Effector memory CD8-positive, alpha-beta T cell (primary cell): Measurements from ENCODE around the gene ITGAX.

Experiments used
- ATAC-seq: fragments of 150-1000 bp; cut with Tn5 transposase; replicated peaks from 2 replicates; pipeline ENCODE4 v1.10.0; 2021; ENCODE audit warnings: mild to moderate bottlenecking, moderate library complexity
- DNase-seq, 3 experiments: peaks; one replicate each; pipeline ENCODE4 v3.0.0; 2021
- H3K27ac Mint-ChIP-seq, 2 donors: one replicate each; pipeline ENCODE4 v1.8.0; 2022; ENCODE audit warnings: mild to moderate bottlenecking in 2 of 2, mixed read lengths in 2 of 2, moderate library complexity in 2 of 2
- H3K27me3 Mint-ChIP-seq, 2 donors: one replicate each; pipeline ENCODE4 v1.8.0; 2022; ENCODE audit warnings: mixed read lengths in 2 of 2
- H3K36me3 Mint-ChIP-seq: one replicate; pipeline ENCODE4 v1.8.0; 2022; ENCODE audit warnings: mild to moderate bottlenecking, moderate library complexity, mixed read lengths; ENCODE audit not compliant: insufficient read depth
- H3K4me1 Mint-ChIP-seq, 2 donors: one replicate each; pipeline ENCODE4 v1.8.0; 2022; ENCODE audit warnings: low read depth in 2 of 2, mixed read lengths in 2 of 2
- H3K4me3 Mint-ChIP-seq, 2 donors: one replicate each; pipeline ENCODE4 v1.8.0; 2022; ENCODE audit warnings: mild to moderate bottlenecking in 2 of 2, mixed read lengths in 2 of 2, moderate library complexity in 2 of 2
- H3K9me3 Mint-ChIP-seq, 2 donors: one replicate each; pipeline ENCODE4 v1.8.0; 2022; ENCODE audit warnings: mixed read lengths in 2 of 2

Gene ITGAX

DNA sequence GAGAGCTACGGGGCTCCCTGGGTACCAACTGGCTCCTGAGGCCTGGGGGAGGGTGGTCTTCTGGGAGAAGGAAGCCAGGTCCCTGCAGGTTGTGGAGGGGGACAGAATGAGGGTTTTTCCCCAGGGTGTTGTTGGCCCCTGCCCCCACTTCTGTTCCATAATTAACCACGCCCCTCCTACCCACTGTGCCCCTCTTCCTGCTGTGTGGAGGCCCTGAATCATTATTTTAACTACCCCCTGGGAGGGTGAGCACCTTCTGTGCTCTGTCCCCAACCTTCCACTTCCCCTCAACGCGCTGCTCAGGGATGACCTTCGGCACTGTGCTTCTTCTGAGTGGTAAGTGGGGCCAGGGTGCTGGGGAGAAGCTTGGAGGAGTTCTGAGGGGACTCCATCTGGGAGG lies 38.1 kb downstream of the ITGAX start, which contains the start of gene ITGAD:
ITGAD (plus strand) TSS at position 280 of the 400 bp plus-strand sequence; CDS start at position 306, 26 bp downstream.
- Mint-ChIP-seq H3K4me1 (peaks cover 0 to 6% of the 10 kb centered on the region in 2 donors), H3K27ac (peak within 1 kb of the TSS in 1 of 2 donors; percentile 44), H3K36me3 (peaks cover 4% of the 10 kb centered on the region), H3K9me3 (no peaks in the 10 kb centered on the region), H3K4me3 (no peak within 1 kb of the TSS), H3K27me3 (peaks cover 0 to 18% of the 10 kb centered on the region in 2 donors)
- no peak for DNase-seq
- no peak for ATAC-seq

DNA sequence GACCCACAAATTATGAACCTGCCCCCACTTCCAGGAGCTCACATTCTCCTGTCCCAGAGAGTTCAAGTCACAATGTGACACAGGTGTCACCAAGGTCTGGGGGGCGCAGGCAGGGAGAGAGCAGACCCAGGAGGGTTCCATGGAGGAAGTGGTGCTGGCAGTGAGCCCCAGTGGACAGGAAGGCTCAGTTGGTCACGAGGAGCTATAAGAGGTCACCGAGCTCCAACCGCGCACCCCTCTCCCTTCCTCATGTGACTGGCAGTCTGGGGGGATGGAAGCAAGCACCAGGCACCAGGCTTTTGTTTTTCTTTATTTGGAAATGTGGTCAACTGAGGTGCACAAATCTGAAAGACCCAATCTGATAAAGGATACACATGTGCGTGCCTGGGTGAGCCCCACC lies 40.7 kb downstream of the ITGAX start:
- H3K27me3 Mint-ChIP-seq = peaks cover 0 to 10% of the 10 kb centered on the region in 2 donors
- no peak overlapping the region for H3K27ac Mint-ChIP-seq
- ATAC-seq (no peak), DNase-seq (no peak)
- H3K4me3 Mint-ChIP-seq = no peak overlapping the region
- H3K4me1 Mint-ChIP-seq = peaks cover 17 to 23% of the 10 kb centered on the region in 2 donors
- H3K9me3 Mint-ChIP-seq = peaks cover 3 to 12% of the 10 kb centered on the region in 2 donors
- H3K36me3 Mint-ChIP-seq = no peaks in the 10 kb centered on the region

DNA sequence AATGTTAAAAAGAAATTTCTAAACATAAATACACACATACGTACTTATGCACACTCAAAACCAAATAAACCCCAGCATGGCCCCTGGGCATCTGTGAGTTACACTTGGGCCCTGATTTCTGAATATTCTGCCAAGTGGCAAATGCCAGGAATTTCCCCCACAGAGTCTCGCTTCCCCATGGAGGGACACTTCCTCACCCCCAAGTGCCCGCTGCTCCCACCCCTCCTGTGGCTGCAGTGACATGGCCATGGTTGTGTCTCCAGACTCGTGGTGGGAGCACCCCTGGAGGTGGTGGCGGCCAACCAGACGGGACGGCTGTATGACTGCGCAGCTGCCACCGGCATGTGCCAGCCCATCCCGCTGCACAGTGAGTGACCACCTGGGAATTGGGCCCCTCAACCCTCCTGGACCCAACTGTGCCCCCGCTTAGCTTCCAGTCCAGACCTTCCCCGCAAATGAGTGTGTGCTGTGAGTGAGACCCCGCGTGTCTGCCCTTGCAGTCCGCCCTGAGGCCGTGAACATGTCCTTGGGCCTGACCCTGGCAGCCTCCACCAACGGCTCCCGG lies 42.2 kb downstream of the ITGAX start:
- Mint-ChIP-seq H3K4me1 (peaks cover 27 to 32% of the 10 kb centered on the region in 2 donors), H3K9me3 (peaks cover 3 to 12% of the 10 kb centered on the region in 2 donors), H3K27me3 (peaks cover 0 to 10% of the 10 kb centered on the region in 2 donors), H3K36me3 (no peaks in the 10 kb centered on the region), H3K27ac (no peak overlapping the region), H3K4me3 (no peak overlapping the region)
- DNase-seq (no peak), ATAC-seq (no peak)

DNA sequence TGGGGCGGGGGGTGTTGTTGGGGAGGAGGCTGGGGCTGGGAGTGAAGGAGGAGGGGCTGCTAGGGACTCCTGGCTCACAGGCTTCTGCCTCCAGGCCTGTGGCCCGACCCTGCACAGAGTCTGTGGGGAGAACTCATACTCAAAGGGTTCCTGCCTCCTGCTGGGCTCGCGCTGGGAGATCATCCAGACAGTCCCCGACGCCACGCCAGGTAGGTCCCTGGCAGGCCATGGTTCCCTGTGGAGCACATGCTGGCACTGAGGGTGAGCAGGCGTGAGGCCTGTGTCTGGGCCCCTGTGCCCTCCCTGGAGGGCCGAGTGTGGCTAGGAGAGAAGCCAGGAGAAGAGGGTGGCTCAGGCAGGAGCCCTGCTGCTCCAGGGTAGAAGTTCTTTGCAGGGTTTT lies 42.7 kb downstream of the ITGAX start:
- H3K36me3 Mint-ChIP-seq = no peaks in the 10 kb centered on the region
- H3K27me3 Mint-ChIP-seq = peaks cover 0 to 7% of the 10 kb centered on the region in 2 donors
- peak overlapping the region in 1 of 2 donors; percentile 38 for H3K27ac Mint-ChIP-seq
- ATAC-seq (no peak), DNase-seq (no peak)
- H3K9me3 Mint-ChIP-seq = peaks cover 3 to 12% of the 10 kb centered on the region in 2 donors
- H3K4me3 Mint-ChIP-seq = peak overlapping the region in 1 of 2 donors; percentile 10
- H3K4me1 Mint-ChIP-seq = peaks cover 29 to 35% of the 10 kb centered on the region in 2 donors

DNA sequence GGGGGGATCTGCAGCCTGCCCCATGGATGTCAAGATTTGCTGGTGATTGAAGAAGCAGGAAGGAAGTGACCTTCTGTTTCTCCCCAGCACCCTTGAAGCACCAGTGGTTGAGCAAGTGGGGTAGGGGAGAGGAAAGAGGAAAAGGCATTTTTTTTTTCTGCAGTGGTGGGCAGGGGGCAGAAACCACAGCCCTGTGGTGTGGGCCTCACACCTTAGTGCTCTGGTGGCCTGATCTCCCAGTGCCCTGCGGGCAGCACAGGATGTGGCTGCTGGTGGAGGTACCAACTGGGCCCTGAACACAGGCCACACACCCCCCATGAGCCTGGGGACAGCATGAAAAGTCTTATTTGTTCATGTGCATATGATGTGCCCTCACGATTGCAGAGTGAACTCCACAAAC lies 45.2 kb downstream of the ITGAX start:
- H3K4me1 Mint-ChIP-seq = peaks cover 31 to 39% of the 10 kb centered on the region in 2 donors
- peak overlapping the region; percentile 67 to 68 for H3K4me3 Mint-ChIP-seq
- peak; percentile 93 for ATAC-seq
- DNase-seq = peak in 2 of 3 experiments; percentile 19 to 26
- H3K27ac Mint-ChIP-seq = peak overlapping the region; percentile 71 to 83
- H3K36me3 Mint-ChIP-seq = no peaks in the 10 kb centered on the region
- peaks cover 3 to 12% of the 10 kb centered on the region in 2 donors for H3K9me3 Mint-ChIP-seq
- H3K27me3 Mint-ChIP-seq = no peaks in the 10 kb centered on the region

DNA sequence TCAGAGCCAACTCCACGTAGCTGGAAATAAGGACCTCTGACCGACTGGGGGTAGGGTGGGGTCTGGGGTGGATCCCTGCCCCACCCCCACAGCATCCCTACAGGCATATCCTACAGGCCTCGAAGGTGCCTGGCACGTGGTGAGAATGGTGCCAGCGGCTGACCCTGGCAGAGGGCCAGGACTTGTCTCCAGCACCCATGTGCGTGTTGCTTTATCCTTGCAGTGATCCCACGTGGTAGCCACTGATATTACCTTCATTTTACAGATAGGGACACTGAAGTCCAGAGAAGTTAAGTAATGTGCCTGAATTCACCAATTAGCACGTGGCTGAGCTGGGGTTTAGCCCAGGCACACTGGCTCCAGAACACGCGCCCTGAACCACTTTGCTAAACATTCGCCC lies 46.5 kb downstream of the ITGAX start:
- peak overlapping the region in 1 of 2 donors; percentile 6 for H3K4me3 Mint-ChIP-seq
- ATAC-seq (no peak), DNase-seq (no peak)
- H3K9me3 Mint-ChIP-seq = peaks cover 3 to 12% of the 10 kb centered on the region in 2 donors
- H3K4me1 Mint-ChIP-seq = peaks cover 31 to 37% of the 10 kb centered on the region in 2 donors
- no peaks in the 10 kb centered on the region for H3K36me3 Mint-ChIP-seq
- peak overlapping the region in 1 of 2 donors; percentile 69 for H3K27ac Mint-ChIP-seq
- no peaks in the 10 kb centered on the region for H3K27me3 Mint-ChIP-seq

DNA sequence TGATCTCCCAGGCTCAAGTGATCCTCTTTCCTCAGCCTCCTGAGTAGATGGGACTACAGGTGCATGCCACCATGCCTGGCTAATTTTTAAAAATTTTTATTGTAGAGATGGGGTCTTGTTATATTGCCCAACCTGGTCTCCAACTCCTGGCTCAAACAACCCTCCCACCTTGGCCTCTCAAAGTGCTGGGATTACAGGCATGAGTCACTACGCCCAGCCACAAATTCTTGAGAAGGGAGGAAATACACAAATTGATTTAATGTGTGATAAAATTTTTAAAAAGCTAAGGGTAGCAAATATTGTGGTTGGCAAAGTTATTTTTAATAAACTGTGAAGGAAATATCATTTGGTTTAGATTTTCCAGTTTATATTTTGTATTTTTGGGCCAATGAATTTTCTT lies 47.7 kb downstream of the ITGAX start:
- Mint-ChIP-seq H3K4me3 (no peak overlapping the region), H3K27me3 (no peaks in the 10 kb centered on the region), H3K9me3 (peaks cover 3 to 12% of the 10 kb centered on the region in 2 donors), H3K4me1 (peaks cover 31 to 36% of the 10 kb centered on the region in 2 donors), H3K36me3 (no peaks in the 10 kb centered on the region), H3K27ac (peak overlapping the region in 1 of 2 donors; percentile 49)
- ATAC-seq (no peak), DNase-seq (no peak)

DNA sequence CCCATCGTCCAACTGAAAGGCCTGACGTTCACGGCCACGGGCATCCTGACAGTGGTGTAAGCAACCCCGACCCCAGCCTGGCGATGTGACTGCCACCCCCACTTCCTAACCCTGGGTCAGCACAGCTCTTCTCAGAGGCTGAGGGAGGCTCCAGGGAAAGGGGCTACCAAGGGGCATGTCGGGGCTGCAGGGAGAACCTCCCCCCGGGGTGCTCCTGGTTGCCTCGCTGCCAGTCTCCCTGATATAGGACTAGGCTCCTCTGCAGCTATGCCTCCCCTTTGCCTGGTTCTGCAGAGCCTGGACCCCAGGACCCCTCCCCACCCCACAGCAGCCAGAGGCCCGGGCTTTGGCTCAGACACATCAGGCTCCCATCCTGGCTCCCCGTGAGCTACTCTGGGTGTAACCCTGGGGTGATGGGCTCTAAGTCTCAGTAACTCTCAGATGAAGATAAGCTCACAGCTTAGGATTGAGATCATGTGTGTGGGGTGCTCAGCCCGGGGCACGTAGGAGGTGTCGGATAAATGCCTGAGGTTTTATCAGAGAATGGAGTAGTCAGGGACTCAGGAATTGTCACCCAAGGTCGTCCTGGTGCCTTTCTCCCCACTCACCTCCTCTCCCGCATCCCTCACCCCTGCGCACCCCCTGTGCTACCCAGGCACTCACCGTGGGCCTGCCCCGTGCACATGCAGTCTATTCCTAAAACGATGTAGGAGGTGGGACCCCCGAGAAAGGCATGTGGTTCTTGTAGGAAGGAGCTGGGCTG lies 48.8 kb downstream of the ITGAX start:
- no peak for DNase-seq
- no peak overlapping the region for H3K4me3 Mint-ChIP-seq
- no peaks in the 10 kb centered on the region for H3K36me3 Mint-ChIP-seq
- H3K9me3 Mint-ChIP-seq = peaks cover 3 to 12% of the 10 kb centered on the region in 2 donors
- ATAC-seq = no peak
- peaks cover 31 to 39% of the 10 kb centered on the region in 2 donors for H3K4me1 Mint-ChIP-seq
- H3K27ac Mint-ChIP-seq = peak overlapping the region in 1 of 2 donors; percentile 49
- peaks cover 0 to 6% of the 10 kb centered on the region in 2 donors for H3K27me3 Mint-ChIP-seq

DNA sequence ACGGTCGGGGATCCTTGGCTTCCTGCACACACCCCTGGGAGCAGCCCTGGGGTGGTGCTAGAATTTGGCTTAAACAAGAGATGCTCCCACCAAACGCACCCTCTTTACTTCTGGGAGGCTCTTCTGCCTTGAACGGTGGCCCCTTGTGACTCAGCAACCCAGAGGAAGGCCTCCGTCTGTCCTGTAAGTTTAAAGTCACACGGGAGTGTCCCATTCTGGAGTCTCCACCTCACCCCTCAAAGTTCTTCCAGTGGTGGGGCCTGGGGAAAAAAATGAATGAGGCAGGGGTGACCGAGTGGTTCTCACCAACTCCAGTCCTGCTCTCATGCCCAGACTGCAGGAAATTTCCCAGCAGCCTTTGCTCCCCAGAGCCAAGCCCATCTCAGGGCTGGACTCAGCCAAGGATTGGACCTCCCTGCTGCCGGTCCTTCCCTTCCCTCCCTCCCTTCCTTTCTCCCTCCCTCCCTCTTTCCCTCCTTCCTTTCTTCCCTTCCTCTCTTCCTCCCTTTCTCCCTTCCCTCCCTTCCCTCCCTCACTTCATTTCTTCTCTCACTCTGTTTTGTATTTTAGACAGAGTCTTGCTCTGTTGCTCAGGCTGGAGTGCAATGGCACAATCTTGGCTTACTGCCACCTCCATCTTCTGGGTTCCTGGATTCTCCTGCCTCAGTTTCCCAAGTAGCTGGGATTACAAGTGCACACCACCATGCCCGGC lies 49.5 kb downstream of the ITGAX start:
- Mint-ChIP-seq H3K9me3 (peaks cover 3 to 7% of the 10 kb centered on the region in 2 donors), H3K4me3 (no peak overlapping the region), H3K27me3 (peaks cover 0 to 9% of the 10 kb centered on the region in 2 donors), H3K36me3 (no peaks in the 10 kb centered on the region), H3K27ac (no peak overlapping the region), H3K4me1 (peaks cover 25 to 33% of the 10 kb centered on the region in 2 donors)
- no peak for ATAC-seq
- DNase-seq = no peak

DNA sequence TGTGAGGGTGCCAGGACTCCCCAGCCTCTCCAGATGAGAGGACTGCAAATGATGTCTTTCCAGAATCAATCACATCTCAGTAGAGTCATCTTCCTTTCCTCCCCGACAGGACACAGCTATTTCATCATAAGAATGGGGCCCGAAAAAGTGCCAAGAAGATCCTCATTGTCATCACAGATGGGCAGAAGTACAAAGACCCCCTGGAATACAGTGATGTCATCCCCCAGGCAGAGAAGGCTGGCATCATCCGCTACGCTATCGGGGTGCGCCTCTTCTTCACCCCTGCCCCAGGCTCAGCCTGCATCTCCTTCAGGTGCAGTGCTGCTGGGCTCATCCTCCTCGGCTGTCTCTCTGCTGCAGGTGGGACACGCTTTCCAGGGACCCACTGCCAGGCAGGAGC lies 52.4 kb downstream of the ITGAX start:
- no peak overlapping the region for H3K4me3 Mint-ChIP-seq
- ATAC-seq (no peak), DNase-seq (no peak)
- H3K36me3 Mint-ChIP-seq = no peaks in the 10 kb centered on the region
- peaks cover 6 to 15% of the 10 kb centered on the region in 2 donors for H3K4me1 Mint-ChIP-seq
- H3K27ac Mint-ChIP-seq = no peak overlapping the region
- H3K27me3 Mint-ChIP-seq = peaks cover 0 to 9% of the 10 kb centered on the region in 2 donors
- no peaks in the 10 kb centered on the region for H3K9me3 Mint-ChIP-seq

DNA sequence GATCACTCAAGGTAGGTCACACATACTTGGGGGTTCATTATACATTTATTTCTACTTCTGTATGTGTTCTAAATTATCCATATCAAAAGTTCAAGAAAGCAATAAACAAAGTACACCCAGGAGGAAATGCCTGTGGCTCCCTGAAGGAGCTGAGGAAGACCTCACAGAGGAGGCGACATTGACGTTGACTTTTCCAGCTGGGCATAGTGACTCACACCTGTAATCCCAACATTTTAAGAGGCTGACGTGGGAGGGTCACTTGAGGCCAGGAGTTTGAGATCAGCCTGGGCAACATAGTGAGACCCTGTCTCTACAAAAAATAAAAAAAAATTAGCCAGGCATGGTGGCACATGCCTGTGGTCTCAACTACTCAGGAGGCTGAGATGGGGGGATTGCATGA lies 54.5 kb downstream of the ITGAX start:
- Mint-ChIP-seq H3K27me3 (peaks cover 0 to 9% of the 10 kb centered on the region in 2 donors), H3K4me1 (peaks cover 14 to 19% of the 10 kb centered on the region in 2 donors), H3K27ac (peak overlapping the region in 1 of 2 donors; percentile 10), H3K9me3 (no peaks in the 10 kb centered on the region), H3K36me3 (no peaks in the 10 kb centered on the region), H3K4me3 (no peak overlapping the region)
- ATAC-seq = no peak
- DNase-seq = no peak

DNA sequence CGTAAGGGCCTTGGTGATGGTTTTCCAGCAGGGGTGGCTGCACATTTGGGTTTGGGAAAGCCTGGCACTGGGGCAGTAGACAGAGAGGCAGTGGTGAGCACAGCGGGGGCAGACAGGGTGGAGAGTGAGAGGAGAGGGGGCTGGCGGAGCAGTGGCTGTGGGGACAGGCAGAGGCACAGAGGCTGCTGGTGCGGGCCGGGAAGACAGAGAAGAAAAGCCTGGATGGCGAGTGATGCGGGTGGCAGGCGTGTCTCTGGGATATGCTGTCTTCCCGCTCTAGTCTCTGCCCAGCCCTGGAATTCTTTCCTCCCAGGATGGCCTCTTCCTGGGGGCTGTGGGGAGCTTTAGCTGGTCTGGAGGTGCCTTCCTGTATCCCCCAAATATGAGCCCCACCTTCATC lies 55.1 kb downstream of the ITGAX start:
- no peak overlapping the region for H3K4me3 Mint-ChIP-seq
- ATAC-seq (no peak), DNase-seq (no peak)
- H3K27ac Mint-ChIP-seq = no peak overlapping the region
- H3K4me1 Mint-ChIP-seq = peaks cover 21 to 25% of the 10 kb centered on the region in 2 donors
- H3K9me3 Mint-ChIP-seq = no peaks in the 10 kb centered on the region
- H3K27me3 Mint-ChIP-seq = peaks cover 0 to 9% of the 10 kb centered on the region in 2 donors
- H3K36me3 Mint-ChIP-seq = no peaks in the 10 kb centered on the region

DNA sequence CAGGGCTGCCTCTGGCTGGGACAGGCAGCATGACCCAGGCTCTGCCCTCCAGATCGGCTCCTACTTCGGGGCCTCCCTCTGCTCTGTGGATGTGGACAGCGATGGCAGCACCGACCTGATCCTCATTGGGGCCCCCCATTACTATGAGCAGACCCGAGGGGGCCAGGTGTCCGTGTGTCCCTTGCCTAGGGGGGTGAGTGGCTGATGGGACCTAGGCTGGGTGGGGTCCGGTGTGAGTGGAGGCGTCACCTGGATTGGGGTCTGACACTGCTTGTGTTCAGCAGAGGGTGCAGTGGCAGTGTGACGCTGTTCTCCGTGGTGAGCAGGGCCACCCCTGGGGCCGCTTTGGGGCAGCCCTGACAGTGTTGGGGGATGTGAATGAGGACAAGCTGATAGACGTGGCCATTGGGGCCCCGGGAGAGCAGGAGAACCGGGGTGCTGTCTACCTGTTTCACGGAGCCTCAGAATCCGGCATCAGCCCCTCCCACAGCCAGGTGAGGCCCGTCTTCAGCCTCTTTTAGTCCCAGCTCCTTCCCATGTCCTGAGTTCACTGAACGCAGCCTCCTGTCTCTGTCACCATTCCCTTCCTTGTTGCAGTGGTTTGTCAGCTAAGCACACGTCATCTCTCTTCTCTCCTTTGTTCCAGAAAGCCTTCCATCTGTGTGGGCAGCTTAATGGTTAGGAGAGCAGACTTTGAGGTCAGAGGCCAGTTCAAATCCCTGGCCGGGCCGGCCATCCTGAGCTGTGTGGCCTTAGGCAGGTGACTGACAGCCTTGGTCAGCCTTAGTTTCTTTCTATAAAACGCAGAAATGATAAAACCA lies 56.3 kb downstream of the ITGAX start:
- ATAC-seq (no peak), DNase-seq (no peak)
- Mint-ChIP-seq H3K4me3 (no peak overlapping the region), H3K27me3 (peaks cover 0 to 9% of the 10 kb centered on the region in 2 donors), H3K36me3 (no peaks in the 10 kb centered on the region), H3K4me1 (peaks cover 30 to 36% of the 10 kb centered on the region in 2 donors), H3K27ac (no peak overlapping the region), H3K9me3 (no peaks in the 10 kb centered on the region)
